ENCODE measurements around the gene UBE2G2.

Gene UBE2G2

GRCh38 chr21:44723177-44724131 is 78.2 kb downstream of the UBE2G2 start:
- no peak for DNase-seq

- no peak for DNase-seq
Measured at GRCh38 chr21:44722731-44723130, 78.9 kb downstream of the UBE2G2 start.

- DNase-seq = no peak
Measured at GRCh38 chr21:44720170-44720569, 81.5 kb downstream of the UBE2G2 start.

All from EL (cell line).